HG02623 (cell line): ENCODE results near the gene RND3.

Source experiments
- ATAC-seq: cut with Tn5 transposase; IDR thresholded peaks from one replicate; pipeline ENCODE4 v1.9.1; 2021; ENCODE audit warnings: moderate library complexity; ENCODE audit not compliant: unreplicated experiment

The RND3 gene

DNA sequence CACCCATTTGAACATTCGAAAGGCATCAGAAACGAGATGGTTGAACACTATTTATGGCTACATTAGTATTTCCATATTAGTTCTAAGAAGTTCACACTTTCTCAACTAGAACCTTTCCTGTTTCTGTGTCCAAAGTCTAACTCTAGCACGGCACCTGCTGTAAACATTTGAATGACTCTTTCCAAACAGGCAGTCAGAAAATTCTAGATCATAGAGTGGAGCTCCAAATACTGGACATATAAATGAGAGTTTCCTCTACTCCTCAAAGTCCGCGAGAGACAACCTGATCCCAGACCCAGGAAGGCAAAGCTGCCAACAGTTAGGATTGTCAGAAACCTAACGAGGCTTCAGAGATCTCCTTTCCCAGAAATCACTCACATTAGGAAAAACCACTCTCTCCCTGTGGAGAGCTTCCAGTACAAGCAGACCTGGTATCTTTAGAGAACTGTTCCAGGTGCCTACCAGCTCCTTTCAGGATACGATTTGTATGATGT lies 10.6 kb downstream of the RND3 start:
- no peak for ATAC-seq

DNA sequence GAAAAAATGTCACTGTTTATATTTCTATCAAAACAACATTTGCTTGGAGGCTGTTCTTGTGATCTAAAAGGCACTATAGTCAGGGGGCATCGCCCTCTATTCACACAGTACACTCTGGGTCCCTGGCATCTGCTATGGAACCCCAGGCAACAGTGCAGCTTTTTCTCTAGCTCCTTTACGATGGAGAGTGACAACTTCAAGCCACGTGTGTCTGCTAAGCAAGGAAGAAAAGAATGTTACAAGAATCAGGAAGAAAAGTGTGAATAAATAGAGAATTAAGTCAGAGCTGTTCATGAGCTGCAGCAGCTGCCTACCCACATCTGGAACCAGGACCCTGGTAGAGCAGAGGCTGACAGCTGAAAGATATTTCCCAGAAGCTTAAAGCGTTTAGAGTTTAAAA lies 11.2 kb downstream of the RND3 start:
- no peak for ATAC-seq

DNA sequence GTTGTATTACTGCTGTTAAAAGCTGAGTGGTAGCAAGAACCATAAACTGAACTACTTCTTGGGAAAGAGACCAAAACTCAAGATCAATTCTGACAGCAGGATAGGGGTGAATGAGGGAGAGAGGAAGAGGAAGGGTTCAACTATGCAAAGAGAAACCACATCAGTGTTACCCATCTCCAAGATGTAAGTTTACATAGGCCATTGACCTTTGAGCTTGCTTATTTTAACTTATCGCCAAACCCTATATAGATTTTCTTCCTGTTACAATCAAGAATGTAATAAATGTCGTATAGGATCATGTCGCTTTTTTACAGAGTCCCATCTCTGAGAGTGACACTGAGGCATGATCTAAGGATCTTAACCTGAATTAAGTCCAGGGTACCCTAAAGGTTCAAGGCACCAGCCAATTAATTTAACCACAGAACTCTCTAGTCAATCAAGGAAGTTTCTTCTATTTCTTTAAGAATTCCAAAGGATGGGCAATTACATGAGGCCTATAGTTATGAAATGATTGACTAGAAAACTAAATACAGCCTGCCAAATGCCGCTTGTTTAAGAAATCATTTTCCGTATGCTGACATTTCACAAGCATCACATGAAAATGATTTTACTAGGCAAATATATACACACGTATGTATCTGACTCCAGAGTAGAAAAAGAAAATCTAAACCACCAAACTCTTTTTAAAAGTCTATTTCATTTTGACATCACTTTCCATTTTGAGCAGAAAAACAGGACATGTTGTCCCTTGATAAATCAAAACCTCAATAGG lies 11.8 kb downstream of the RND3 start:
- ATAC-seq: no peak

DNA sequence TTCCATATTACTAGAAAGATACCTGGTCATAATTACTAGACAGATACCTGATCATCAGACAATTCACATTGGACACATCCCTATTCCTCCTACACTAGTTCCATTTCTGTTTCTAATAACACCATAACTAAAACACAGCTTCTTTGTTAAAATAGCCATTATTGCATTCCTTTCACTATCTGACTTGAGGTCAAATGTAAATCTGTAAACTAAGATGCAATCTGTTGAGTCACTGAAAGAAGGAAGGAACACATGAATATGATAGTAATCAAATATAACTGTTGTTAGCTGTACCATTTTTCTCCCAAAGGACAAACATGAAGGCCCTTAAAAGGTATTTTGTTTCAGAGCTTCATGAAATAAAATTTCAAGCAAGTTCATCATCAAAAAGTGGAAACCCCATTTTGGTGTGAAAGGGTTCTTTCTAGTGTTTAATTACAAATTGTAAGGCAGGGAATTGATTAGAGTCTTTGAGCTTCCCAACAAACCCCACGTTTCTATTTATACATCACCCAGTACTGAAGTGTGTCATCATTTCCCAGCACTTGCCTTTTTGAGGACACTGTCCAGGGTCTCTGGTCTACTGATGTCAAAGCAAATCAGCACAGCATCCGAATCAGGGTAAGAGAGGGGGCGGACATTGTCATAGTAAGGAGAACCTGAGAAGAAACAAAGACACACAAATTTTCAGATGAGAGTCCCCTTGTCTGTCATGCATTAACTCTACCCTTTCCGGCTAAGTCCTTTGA lies 13.0 kb downstream of the RND3 start:
- ATAC-seq: no peak

DNA sequence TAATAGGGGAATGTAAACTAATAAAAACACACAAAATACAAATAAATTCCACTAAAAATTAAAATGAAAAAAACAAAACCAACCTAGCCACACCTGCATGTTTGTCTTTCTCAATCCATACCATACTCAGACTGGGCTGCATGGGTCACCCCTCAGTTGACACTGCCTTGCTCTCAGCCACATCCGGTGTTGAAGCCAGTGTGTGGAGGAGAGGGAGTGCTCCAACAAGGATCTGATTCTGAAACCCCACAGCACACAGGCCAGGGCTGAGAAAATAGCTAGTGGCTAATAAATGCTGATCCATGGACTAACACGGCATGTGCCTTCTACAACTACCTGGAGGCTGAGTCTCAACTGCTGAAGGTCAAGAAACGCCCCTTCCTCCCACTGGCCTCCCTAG lies 13.7 kb downstream of the RND3 start:
- ATAC-seq: no peak

DNA sequence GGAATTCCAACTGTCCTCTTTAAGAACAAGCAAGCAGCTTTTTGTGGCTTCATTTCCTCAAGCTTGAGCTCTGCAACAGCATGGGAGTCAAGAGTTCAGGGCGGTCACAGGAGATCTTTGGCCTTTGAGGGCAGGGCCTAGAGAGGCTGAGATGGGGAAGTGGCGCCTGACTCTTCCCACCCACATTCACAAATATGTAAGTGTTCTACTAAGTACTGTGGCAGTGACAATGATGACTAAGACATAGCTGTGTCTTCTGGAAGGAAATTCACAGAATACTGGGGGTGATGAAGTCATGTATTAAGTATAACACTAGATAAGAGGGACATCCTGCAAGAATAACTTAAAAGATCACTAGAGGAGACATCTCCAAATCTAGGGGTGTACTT lies 15.0 kb downstream of the RND3 start:
- ATAC-seq: no peak

DNA sequence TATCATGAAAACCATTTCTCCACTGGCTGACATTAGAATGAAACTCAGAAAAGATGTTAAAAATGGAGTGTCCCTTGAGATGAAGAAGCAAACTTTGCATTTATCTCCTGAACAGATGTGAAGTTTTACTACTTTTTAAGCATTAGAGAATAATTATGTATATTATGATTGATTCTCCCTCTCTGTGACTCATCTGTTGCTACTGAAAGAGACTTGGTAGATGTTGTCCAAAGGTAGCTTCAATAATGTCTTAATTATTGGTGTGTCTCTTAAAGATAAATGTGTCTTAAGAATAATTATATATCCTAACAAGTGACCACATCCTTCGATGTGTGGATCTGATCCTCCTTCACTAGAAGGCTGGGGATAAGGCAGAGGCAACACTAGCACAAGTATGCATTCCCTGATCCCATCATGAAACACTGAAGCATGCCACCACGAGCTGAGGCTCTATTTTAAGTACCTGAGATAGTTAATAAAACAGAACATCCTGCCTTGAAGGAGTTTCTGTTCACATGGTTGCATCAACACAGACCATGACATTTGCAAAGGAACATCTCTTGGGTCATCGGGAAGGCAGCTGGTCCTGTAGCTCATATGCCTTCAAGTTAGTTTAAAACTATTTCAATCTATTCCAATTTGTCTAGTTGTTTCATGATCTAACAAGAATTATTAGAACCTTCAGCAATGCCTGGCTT lies 15.5 kb downstream of the RND3 start:
- ATAC-seq: no peak

DNA sequence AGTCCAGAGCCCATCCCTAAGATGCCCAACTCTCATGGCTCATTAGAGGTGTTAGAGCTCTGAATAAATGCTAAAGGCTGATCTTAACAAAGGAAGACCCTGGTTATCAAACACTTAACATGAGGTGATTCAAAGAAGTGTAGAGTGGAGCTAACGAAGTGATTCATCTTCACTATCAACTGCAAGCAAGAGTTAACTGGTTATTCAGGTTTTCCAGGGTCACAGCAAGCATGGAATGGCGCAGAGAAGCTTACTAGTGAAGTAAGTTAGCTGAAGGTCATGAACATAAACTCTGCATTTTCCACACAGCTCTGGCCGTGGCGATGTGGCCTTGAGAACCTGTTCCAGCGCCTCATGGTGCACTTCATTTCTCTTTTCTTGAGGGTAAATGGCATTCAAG lies 17.0 kb downstream of the RND3 start:
- ATAC-seq: no peak

DNA sequence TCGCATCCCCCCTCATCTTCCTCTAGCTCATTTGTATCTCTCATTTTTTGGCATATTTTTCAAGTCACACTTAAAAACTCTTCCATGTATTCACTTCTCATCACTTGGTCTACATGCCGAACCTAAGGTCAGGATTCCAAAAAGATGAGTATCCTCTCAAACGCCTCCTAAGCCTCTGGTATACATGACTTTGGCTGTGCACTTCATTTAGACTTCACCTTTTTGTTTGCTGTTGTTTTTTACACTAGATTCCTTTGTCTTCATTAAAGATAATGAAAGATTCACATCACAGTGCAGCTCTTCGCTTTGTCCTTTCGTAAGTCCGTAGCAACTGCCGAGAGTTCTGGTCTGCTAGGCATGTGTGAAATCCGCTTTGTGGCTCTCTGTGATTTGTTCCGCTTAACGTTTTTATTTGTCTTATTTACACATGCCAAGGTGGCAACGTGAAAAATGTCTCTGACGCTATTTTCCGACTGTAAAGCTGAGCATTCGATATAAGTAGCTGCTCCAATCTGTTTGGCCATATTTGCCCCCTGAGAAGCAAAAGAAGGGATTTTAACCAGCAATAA lies 17.7 kb downstream of the RND3 start:
- no peak for ATAC-seq

DNA sequence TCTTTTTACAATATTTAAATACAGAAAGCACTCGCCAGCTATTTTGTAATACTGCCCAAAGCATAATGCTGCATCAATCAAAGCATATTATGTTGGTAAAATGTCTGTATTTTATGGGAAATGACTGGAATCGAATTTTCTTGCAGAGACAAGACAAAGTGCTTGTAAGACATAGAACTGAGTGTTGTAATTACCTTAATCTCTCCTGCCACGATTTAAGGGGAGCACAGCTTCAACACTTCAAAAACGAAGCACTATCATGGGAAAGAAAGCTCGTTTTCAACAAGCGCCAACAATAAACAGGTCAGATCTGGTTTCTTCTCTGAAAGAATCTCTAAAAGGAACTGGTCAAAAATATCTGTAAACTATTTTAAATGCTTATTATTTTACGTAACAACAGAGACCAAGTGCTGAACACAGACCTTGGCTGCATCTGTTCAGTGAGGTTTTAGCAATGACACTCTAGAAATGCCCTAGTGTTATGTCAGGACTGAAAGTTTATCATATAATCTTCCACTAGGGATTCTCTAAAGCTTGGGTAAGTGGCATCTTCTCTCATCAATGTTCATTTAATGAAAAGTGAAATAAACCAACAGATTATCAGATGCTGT lies 19.0 kb downstream of the RND3 start:
- ATAC-seq: no peak

DNA sequence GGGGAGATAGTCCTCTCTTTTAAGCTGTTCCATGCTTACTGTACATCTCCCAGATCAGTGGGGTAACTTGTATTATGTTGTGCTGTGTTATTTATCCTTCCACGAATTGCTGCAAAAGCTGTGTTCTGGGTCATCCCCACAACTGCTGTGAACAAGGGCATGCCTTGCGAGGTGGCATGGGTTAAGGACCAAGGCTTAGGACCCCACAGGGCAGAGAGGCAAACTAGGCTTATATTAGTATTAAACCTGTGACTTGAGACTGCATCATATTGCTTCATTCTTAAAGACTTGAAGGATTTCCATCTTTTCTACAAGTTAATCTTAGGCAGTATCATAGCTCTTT lies 19.9 kb downstream of the RND3 start:
- no peak for ATAC-seq

DNA sequence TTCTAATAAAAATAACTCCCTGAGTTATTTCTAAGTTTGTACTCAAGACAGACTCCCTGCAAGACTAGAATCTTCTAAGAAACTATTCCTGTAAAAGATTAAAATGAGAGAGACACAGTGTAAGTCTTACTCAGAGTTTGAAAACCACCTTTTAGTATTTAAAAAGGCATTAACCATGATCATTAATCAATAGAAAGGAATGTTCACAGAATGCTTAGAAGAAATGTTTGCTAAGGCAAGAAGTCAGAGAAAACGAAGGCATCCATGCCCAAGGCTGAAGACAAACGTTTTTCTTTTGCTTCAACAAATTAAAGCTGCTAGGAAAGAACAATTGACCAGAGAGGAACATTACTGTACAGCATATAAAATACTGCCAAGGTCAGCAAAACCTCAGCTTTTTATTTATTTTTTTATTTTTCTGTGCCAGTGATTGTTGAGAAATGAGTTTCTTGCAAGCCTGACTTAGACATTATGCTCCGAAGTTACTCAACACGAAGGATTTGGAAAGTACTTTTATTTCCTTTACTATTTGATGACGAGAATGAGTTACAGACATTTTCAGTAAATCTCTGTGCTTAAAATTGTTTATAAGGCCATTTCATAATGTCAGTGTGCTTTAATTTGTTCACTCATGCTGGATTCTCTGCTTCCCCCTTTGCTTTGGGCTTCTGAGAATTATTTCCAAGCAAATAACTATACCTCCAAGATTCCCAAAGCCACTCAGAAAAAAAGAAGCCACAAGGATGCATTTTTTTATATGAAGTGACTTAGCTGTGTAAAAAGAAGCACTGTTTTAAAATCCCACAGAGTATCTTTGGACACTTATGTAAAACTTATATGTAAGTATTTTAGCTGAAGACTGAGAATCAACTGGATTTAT lies 20.5 kb downstream of the RND3 start:
- no peak for ATAC-seq

DNA sequence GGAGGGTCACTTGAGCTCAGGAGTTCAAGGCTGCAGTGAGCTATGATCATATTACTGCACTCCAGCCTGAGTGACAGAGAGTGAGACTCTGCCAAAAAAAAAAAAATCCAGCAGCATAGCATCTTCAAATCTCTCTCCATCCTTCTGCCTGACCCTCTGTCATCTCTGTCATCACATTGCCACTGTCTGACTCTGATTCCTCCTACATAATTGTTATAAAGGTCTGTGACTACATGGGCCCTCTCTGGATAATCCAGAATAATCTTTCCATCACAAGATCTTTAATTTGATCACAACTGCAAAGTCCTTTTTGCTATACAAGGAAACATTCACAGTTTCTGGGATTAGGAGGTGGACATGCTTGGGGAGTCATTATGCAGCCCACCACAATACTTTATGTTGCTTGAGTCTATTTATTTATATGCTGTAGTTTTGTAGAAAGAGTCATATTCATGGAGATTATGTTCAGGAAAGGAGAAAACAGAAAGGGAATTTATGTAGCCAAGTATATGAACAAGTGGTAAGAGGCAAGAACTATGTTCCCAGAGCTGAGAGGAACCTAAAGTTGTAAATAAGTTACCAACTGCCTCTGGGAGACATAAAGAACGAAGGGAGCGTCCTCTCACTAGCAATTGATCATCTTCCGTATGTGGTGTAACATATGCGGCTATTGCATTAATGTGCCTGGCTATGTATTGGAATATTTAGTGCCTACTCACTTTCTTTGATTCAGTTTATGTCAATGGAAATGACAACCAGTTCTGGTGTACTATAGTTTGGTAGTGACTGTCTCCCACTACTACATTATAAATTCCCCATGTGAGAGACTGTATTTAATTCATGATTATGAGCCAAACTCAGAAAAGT lies 21.5 kb downstream of the RND3 start:
- no peak for ATAC-seq

DNA sequence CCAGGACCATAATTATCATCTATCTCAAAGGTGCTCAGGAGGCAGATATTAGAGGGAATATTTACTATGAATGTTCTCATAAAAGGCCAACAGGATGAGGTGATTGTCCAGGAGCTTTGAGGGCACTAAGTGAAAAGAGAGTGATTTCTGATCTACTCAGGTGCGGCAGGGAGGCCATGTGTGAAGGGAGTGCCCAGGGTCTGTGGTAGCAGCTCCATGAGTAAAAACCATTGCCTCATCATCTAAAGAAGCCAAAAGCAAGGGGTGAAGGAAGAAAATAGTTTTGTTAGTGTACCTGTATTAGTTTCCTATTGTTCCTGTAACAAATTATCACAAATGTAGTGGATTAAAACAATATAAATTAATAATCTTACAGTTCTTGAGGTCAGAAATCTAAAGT lies 22.5 kb downstream of the RND3 start:
- no peak for ATAC-seq

DNA sequence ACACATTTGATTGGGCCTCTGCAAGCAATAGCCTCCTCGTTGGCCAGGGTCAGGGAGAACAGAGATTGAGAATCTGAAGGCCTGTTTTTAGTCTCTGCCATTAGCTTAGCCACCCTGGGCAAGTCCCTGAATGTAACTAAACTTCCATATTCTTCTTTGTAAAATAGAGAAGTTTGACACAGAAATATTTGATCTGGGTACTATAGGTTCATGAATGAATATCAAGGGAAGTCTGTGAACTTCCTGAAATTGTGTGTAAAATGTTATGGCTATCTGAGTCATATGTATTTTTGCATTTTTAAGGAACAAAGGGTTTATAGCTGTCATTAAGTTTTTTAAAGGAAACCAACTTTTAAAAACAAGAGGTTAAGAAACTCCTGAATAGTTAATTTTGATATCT lies 23.2 kb downstream of the RND3 start:
- ATAC-seq: no peak

DNA sequence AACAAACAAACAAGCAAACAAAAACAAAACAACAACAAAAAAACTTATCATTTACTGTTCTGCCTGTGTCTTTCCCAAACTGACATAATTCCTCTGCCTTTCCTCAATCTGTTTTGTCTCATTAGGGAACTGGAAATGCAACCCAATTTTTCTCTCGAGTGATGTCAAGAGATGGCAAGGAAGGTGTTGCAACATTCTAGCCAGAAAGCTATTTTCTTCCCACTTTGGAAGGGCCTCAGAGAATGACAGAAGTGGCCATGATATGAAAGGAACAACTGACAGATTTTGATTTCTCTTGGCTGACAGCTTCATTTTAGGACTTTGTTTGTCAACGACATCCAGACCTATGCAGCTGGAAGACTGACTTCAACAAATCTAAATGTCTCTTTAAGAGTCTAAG lies 24.7 kb downstream of the RND3 start:
- ATAC-seq: no peak

DNA sequence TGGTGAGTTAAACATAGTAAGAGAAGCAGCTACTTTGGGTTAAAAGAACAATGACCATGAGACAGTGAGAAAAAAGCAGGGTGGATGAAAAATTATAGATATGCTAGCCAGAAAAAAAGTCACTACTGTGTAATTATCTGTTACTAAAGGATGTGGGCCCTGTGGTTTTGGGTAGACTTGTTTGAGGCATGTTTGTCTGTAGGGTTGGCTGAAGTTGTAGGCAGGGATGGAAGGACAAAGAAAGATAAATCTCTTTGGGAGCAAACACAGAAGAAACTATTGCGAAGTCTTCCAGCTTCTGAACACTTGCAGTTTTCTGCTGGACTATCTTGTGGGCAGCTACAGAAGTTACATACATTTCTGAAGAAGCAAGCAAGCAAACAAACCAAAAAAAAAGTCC lies 28.2 kb downstream of the RND3 start:
- ATAC-seq: no peak

DNA sequence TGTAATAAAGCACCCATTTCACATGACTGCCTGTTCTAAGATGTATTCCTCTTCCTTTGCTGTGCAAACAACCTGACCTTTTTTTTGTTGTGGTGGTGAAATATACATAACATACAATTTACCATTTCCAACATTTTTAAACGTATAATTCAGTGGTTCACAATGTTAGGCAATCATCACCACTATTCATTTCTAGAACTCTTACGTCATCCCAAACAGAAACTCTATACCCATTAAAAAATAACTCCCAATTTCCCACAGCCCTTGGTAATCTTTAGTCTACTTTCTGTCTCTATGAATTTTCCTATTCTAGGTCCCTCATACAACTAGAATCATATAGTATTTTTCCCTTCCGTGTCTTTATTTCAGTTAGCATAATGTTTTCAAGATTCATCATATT lies 36.7 kb downstream of the RND3 start:
- ATAC-seq: no peak

DNA sequence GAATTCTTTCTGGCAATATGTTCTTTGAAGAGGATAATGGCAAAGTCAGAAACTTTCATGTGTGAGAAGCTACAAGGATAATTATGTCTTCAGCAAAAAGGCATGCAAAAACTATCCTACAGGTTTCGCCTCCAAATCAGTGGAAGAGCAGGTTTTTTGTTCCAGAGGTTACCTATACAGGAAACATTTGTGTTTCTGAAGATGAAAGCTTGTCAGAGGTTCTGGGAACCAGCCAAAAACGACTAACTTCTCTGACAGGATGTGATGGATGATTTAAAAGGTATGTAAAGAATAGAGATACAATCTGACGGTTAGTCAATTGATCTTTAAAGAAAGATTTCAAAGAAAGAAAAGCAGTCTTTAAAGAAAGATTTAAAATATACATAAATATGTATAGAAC lies 37.6 kb downstream of the RND3 start:
- no peak for ATAC-seq
